ACHN (cell line): ENCODE measurements around the gene HNRNPAB.
"Not testable (repeated sequence)": the region's sequence is repeated elsewhere in the genome, so short reads cannot be mapped to it uniquely, and the experiment has no call there.

ENCODE experiments used
- DNase-seq: peaks from one replicate; pipeline ENCODE4 v3.0.0-alpha.2; 2015
- in situ Hi-C: cut with HindIII; loops from 2 replicates; pipeline ENCODE4 v1.10.0; 2017; ENCODE audit warnings: low sequenced_read_pairs, low pct_ligation_motif_present, low pct_unique_long_range_greater_than_20kb

HNRNPAB gene

GRCh38 chr5:178223196-178223773 lies 19.0 kb downstream of the HNRNPAB start:
- in situ Hi-C loops = no loop called here
- no peak for DNase-seq

- no peak for DNase-seq
- in situ Hi-C loops = no loop called here
These were observed 19.5 kb downstream of the HNRNPAB start for GRCh38 chr5:178223828-178224335.

- in situ Hi-C loops = no loop called here
These were observed 20.1 kb downstream of the HNRNPAB start for GRCh38 chr5:178224403-178224802.

GRCh38 chr5:178225174-178225573 lies 20.8 kb downstream of the HNRNPAB start:
- in situ Hi-C loops = no loop called here
- no peak for DNase-seq

More at GRCh38 chr5:178224403-178224802, 20.1 kb downstream of the HNRNPAB start:
- no peak for DNase-seq

- in situ Hi-C loops = no loop called here
- no peak for DNase-seq
These were observed 22.9 kb downstream of the HNRNPAB start for GRCh38 chr5:178227138-178227659.

GRCh38 chr5:178227929-178228328 lies 23.6 kb downstream of the HNRNPAB start:
- in situ Hi-C loops = no loop called here
- no peak for DNase-seq

- in situ Hi-C loops = no loop called here
- no peak for DNase-seq
These were observed 24.3 kb downstream of the HNRNPAB start for GRCh38 chr5:178228609-178229008.

GRCh38 chr5:178229111-178229510 lies 24.8 kb downstream of the HNRNPAB start:
- in situ Hi-C loops, DNase-seq: not testable (repeated sequence)

- in situ Hi-C loops = no loop called here
- DNase-seq = no peak
These were observed 25.5 kb downstream of the HNRNPAB start for GRCh38 chr5:178229861-178230260.

GRCh38 chr5:178230879-178231538 lies 26.7 kb downstream of the HNRNPAB start:
- in situ Hi-C loops = no loop called here
- DNase-seq = no peak

GRCh38 chr5:178231539-178232123 lies 27.3 kb downstream of the HNRNPAB start:
- in situ Hi-C loops = no loop called here
- DNase-seq = no peak

GRCh38 chr5:178232124-178232919 lies 28.0 kb downstream of the HNRNPAB start, which contains the start of gene PHYKPL:
Gene PHYKPL, minus strand, starts transcription at chr5:178232802. Its CDS starts 252 bp downstream, at chr5:178232550.
- DNase-seq = peak; percentile 63

GRCh38 chr5:178232920-178233429 lies 28.6 kb downstream of the HNRNPAB start:
- in situ Hi-C loops = no loop called here
- DNase-seq = no peak

More at GRCh38 chr5:178232124-178232919, 28.0 kb downstream of the HNRNPAB start, which contains the start of gene PHYKPL:
- in situ Hi-C loops = no loop called here

- no peak for DNase-seq
- in situ Hi-C loops = no loop called here
These were observed 29.9 kb downstream of the HNRNPAB start for GRCh38 chr5:178234121-178234749.

GRCh38 chr5:178234750-178235587 lies 30.6 kb downstream of the HNRNPAB start:
- in situ Hi-C loops = no loop called here
- peak; percentile 67 for DNase-seq

- in situ Hi-C loops = no loop called here
- DNase-seq = no peak
These were observed 31.2 kb downstream of the HNRNPAB start for GRCh38 chr5:178235588-178235974.

- DNase-seq = no peak
- in situ Hi-C loops = no loop called here
These were observed 31.8 kb downstream of the HNRNPAB start for GRCh38 chr5:178236126-178236525.
